ENCODE results near the gene AGAP3.
A peak's percentile ranks its signal among the peaks of the same experiment; 100 is the strongest.

Gene AGAP3

GRCh38 chr7:151138153-151138851 lies 52.0 kb downstream of the AGAP3 start:
- no peak for DNase-seq

DNA sequence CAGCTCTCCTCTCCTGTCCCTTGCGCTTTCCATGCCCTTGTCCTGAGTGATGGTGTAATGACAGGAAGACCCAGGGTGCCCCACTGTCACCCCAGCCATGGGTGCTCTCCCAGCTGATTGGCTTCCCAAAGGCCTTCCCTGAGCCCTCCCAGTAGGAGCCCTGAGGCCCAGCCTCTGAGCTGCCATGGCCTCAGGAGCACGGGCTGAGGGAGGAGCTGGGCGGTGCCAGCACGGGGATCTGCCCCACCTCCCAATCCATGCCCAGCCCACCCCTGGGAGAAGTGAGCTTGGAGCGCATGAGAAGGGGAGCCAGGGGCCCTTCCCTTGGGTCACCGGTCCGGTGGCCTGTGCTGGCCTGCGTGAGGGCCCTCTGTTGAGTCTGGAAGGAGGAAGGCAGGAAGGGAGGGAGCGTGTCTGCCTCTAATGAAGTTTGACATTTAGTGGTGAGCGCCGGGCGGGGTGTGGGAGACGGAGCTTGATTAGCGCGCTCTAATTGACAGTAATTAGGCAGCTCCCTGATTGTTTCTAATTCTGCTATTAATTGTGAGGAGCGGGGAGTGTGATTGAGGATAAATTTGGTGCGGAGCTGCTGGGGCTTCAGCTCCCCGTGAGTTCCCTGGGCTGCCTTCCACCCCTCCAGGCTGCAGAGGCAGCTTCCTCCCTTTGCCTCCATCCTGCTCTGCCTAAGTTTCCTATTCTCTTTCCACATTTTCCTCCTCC lies 53.0 kb downstream of the AGAP3 start:
- DNase-seq: no peak

- no peak for DNase-seq
Measured at GRCh38 chr7:151139791-151140190, 53.5 kb downstream of the AGAP3 start.

GRCh38 chr7:151140826-151141225 lies 54.6 kb downstream of the AGAP3 start:
- DNase-seq: no peak

DNA sequence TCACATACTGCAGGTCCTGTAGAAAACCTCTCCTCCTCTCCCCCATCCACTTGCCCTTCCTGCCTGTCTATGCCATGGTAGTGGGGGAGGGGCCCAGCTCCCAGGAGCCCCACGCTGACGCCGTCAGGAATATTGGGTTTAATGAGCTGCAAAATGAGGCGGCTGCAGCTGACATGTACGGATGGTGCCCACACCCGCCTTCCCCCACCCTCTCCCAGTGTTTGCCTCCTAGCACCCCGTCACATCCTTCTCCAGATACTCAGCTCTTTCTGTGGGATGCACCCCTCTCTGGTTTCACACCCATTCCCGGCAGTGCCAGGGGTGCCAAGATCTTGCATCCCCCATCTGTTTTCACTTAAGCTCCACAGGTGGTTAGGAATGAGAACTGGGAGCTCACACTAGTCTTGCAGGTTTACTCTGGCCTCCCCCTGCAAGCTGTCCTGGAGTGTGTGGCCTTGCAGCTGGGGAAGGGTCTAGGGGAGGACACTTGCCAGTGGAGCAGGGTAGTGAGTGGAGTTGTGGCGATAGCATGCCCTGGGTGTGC lies 55.1 kb downstream of the AGAP3 start:
- no peak for DNase-seq

GRCh38 chr7:151141855-151142685 lies 55.8 kb downstream of the AGAP3 start:
- DNase-seq: no peak

- DNase-seq: no peak
Measured at GRCh38 chr7:151142686-151143040, 56.4 kb downstream of the AGAP3 start.

GRCh38 chr7:151143261-151144015 lies 57.2 kb downstream of the AGAP3 start:
- no peak for DNase-seq

DNA sequence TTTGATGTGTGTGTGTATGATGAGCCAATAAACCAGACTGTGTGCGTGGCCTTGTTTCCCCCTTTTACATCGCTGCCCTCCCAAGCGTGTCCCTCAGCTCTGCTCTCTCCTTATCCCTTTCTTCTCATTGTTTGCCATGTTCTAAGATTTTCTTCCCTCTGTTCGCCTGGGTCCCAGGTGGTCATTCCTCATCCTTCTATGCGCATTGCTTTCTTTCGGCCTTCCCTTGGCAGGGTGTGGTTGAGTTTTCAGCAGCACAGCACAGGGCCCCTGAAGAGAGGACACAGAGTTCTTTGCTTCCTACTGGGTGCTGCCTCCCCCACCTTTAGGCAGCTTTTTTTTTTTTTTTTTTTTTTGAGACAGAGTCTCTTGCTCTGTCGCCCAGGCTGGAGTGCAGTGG lies 58.1 kb downstream of the AGAP3 start:
- DNase-seq: no peak

- no peak for DNase-seq
Measured at GRCh38 chr7:151146761-151147160, 60.5 kb downstream of the AGAP3 start.

- no peak for DNase-seq
Measured at GRCh38 chr7:151148319-151149259, 62.3 kb downstream of the AGAP3 start.

GRCh38 chr7:151150388-151150787 lies 64.1 kb downstream of the AGAP3 start:
- no peak for DNase-seq

DNA sequence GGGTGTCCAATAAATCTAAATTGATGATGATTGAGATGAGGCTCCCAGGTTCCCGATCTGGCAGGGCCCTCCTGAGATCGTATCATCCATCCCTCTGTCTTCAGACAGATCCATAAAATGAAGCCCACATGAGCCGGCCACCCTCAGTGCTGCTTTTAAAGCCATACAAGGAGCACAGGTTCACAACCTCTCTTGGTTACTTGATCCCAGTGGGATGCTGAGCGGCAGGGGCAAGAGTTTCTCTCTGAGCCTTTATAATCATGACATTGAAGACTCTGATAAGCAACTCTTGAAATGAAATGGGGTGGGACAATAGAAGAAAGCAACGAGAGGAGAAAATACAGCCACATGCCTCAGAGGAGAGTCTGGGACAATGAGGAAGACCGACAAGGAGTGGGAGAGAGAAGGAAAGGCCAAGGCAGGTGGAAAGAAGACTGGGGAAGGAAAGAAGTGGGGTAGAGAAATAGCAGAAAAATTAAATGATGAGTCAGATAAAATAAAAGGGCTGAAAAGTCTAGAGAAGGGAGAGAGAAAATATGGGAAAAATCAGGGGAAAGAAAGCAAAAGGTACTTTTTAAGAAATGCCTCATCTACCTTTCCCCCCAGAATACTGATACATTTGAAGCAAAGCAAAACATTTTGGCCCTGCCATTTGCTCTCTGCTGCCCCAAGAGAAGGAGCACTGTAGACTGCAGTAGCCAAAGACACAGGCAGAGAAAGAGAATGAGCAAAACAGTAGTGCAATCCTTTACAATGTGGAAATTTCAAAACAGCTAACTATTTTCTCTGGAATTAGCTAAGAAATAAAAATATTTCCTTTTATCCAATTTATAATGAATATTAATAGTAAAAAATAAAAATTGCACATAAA lies 66.6 kb downstream of the AGAP3 start:
- no peak for DNase-seq

- no peak for DNase-seq
Measured at GRCh38 chr7:151157645-151158329, 71.5 kb downstream of the AGAP3 start.

- no peak for DNase-seq
Measured at GRCh38 chr7:151161757-151162156, 75.5 kb downstream of the AGAP3 start.

DNA sequence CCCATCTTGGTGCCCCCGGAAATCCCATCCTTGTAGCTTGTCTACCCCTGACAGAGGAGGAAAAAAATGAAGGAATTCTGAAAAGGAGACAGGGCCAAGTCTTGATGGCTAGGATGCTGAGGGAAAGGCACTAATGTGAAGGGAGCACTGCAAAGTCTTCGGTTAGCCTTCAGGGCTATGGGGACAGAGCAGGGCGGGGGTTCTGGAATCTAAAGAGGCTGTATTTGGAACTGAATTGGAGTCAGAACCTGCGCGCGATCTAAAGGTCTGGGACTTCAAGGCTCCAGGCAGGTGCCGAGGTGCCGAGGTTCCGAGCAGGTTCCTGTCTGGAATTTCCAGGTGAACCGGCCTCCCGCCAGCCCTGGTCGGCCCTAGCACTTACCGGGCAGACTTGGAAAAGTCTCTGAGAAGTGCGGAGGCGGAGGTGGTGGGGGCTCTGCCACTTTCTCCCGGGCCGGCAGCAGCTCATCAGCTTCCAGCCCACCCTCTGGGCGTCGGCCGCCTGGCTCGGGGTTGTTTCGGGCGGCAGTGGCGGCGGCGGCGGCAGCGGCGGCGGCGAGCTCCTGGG lies 80.4 kb downstream of the AGAP3 start:
- DNase-seq: no peak

- peak in 1 of 2 donors; percentile 11 for DNase-seq
Measured at GRCh38 chr7:151167197-151167961, 81.1 kb downstream of the AGAP3 start, which contains the start of gene GBX1. GBX1 (minus strand) TSS chr7:151167694; CDS start chr7:151167548, 146 bp downstream.

DNA sequence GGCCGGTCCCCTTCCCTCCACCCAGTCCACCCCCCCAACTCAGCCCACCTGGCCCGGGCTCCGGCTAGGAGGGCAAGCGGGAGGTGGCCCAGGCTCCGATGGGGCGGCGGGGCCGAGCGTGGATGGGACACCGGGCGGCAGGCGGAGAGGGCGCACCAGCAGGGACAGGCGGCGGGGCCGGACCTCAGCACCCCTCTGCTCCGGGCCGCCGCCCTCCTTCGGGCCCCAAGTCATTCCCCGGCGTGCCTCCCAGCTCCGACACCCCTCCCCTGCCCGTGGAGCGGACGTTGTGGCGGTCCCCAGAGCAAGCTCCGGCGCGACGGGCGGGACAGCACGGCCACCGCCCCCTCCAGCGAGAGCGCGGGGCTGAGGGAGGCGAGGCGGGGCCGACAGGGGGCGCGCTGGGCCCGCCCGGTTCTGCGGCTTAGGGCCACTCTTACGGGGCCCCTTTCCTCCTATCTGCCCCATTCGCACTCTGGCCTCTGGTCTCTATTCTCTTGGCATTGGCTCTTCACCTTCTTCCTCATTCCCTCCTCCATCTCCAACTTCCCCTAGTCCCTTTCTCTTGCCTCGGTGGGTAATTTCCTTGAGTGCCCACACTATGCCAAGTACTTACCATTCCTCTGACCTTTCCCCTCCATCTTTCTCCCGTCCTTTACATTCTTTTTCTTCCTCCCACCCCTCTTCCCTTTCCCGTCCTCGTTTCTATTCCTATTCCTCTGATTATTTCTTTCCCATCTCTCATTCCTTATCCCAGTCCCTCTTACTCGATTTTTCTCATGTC lies 81.9 kb downstream of the AGAP3 start:
- DNase-seq: peak; percentile 54 to 67

All from CD4-positive, alpha-beta T cell treated with Interleukin-1 beta for 1 hour (primary cell).